Bronchial epithelial cell (primary cell): ENCODE results near the gene MYO1E. TPM values are rescaled to one million over a fixed set of nuclear protein-coding genes. Genes with fewer than 3 reads are reported as not detected.
A peak's percentile ranks its signal among the peaks of the same experiment; 100 is the strongest.

Source experiments
- DNase-seq: peaks from one replicate; pipeline ENCODE4 v3.0.0-alpha.2; 2010; ENCODE audit warnings: low read depth
- FAIRE-seq: peaks from 2 replicates; lab custom pipeline; 2011; peaks lifted over from hg19 to GRCh38; lab: Jason Lieb, UNC
- H3K27me3 ChIP-seq: 2 replicates; pipeline ENCODE4 v1.5.1; 2011; ENCODE audit warnings: low read length; ENCODE audit not compliant: control insufficient read depth, insufficient read depth
- H3K36me3 ChIP-seq: 2 replicates; pipeline ENCODE4 v1.5.1; 2011; ENCODE audit warnings: low read length; ENCODE audit not compliant: control insufficient read depth, insufficient read depth
- H3K4me3 ChIP-seq: 2 replicates; pipeline ENCODE4 v1.5.1; 2011; ENCODE audit warnings: mild to moderate bottlenecking, low read depth, low read length, control low read depth
- CTCF ChIP-seq: IDR thresholded peaks from 2 replicates; pipeline ENCODE4 v1.5.1; 2011; ENCODE audit warnings: mild to moderate bottlenecking, moderate library complexity, low read length, control low read depth, inconsistent platforms; ENCODE audit not compliant: insufficient read depth, severe bottlenecking
- total RNA-seq: library from RNA; depleted of rRNA; stranded (reverse); fragments of >200 nt; gene quantifications from 2 replicates; pipeline ENCODE4 v1.2.1, GENCODE V29; 2014

The MYO1E gene
- total RNA-seq, 1 donor from 2014 or later = 71.9 TPM

DNA sequence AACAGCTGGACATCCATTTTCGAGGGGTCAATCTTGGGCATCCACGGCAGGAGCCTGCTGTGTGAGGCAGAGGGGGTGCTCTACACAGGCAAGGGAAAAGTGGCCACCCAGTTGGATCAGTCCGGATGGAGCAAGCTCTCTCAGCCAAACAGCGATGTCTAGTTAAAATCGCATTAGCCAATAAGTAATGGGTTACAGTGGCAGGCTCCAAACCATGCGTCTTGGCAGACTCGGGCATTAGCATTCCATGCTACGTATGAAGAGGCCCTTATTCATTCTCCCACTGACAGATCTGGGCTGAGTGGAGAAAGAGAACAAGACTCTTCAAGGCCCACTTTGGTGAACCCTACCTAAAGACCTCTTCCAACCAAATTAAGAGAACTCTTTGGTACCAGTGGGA lies 218.4 kb downstream of the MYO1E start:
- H3K27me3 ChIP-seq = no peaks in the 10 kb centered on the region
- no peak for TF ChIP-seq CTCF
- no peak overlapping the region for H3K4me3 ChIP-seq
- DNase-seq = no peak
- no peak for FAIRE-seq
- H3K36me3 ChIP-seq = peaks cover 24% of the 10 kb centered on the region

DNA sequence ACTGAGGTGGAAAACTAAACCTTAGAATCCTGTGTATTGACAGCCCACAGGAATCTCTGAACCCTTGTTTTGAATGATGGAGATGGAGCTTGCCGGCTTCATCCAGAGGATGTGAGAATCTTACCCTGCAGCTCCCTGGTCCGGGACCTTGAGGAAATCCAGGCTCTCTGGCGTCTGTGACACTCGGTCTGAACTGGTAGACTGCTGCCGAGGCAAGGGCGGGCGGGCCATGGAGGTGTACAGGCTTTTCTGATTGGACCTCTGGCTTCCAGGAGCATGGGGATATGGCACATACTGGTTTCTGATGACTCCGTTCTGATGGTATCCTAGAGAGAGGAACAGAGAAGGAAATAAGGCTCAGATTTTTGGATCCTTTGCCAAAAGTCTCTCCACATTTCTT lies 219.2 kb downstream of the MYO1E start:
- H3K36me3 ChIP-seq = peaks cover 22% of the 10 kb centered on the region
- no peak for TF ChIP-seq CTCF
- FAIRE-seq (no peak), DNase-seq (no peak)
- H3K4me3 ChIP-seq = no peak overlapping the region
- H3K27me3 ChIP-seq = no peaks in the 10 kb centered on the region

GRCh38 chr15:59152694-59153450 lies 219.8 kb downstream of the MYO1E start:
- peaks cover 22% of the 10 kb centered on the region for H3K36me3 ChIP-seq
- TF ChIP-seq CTCF = no peak
- DNase-seq (no peak), FAIRE-seq (no peak)
- no peak overlapping the region for H3K4me3 ChIP-seq
- H3K27me3 ChIP-seq = no peaks in the 10 kb centered on the region

DNA sequence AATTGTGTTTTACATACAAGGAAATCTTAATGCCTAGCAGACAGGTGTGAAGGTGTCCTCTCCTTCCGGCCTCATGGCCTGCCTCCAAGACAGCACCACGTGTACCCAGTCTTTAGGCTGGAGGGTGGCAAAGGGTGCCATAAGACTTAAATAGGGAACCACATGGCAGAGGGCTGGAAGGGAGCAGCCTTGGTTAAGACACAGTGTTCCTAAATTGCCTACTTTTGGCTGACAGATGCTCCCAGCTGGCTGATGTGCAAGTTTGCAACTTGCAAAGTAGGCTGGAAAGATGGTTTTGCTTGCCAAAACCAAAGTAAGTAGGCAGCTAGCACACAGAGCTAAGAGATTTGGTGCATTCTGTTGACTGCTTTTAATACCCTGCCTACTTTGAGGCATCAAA lies 222.5 kb downstream of the MYO1E start:
- no peak for TF ChIP-seq CTCF
- Histone ChIP-seq H3K27me3 (no peaks in the 10 kb centered on the region), H3K36me3 (peaks cover 22% of the 10 kb centered on the region), H3K4me3 (no peak overlapping the region)
- DNase-seq (no peak), FAIRE-seq (peak; percentile 47)

- FAIRE-seq = no peak
- no peak for TF ChIP-seq CTCF
- no peaks in the 10 kb centered on the region for H3K27me3 ChIP-seq
- DNase-seq = no peak
- H3K4me3 ChIP-seq = no peak overlapping the region
- peaks cover 17% of the 10 kb centered on the region for H3K36me3 ChIP-seq
These were observed 224.4 kb downstream of the MYO1E start for GRCh38 chr15:59148153-59148833.
